ENCODE results near the gene OPRM1. TPM values are rescaled to one million over a fixed set of nuclear protein-coding genes. Genes with fewer than 3 reads are reported as not detected.

Gene OPRM1
- polyA plus RNA-seq, 1 donor (not counting 4 experiments of a cell fraction or from before 2014, with no cell fraction given) = not detected

DNA sequence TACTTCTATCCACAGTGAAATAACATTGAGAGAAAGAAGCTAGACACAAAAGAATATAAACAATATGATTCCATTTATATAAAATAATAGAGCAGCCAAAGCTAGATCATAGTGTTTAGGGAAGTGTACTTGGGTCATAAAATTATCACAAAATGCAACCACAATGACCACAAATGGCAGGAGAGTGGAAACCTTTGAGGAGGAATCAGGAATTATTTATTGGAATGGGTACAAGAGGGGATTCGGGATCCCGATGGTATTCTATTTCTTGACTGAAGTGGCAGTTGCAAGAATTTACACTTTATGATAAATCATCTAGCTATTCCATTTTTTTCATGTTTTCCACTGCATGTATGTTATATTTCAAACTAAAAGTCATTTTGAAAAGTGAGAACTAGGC is 241.5 kb downstream of the OPRM1 start:
- no peak for TF ChIP-seq EZH2 (IDR thresholded peaks at IDR 0.05; ENCODE audit: low read length)
- TF ChIP-seq, protein P1, sequence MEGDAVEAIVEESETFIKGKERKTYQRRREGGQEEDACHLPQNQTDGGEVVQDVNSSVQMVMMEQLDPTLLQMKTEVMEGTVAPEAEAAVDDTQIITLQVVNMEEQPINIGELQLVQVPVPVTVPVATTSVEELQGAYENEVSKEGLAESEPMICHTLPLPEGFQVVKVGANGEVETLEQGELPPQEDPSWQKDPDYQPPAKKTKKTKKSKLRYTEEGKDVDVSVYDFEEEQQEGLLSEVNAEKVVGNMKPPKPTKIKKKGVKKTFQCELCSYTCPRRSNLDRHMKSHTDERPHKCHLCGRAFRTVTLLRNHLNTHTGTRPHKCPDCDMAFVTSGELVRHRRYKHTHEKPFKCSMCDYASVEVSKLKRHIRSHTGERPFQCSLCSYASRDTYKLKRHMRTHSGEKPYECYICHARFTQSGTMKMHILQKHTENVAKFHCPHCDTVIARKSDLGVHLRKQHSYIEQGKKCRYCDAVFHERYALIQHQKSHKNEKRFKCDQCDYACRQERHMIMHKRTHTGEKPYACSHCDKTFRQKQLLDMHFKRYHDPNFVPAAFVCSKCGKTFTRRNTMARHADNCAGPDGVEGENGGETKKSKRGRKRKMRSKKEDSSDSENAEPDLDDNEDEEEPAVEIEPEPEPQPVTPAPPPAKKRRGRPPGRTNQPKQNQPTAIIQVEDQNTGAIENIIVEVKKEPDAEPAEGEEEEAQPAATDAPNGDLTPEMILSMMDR (optimal IDR thresholded peaks at IDR 0.05 in 1 of 3, IDR thresholded peaks at IDR 0.05 in 1 of 3, conservative IDR thresholded peaks at IDR 0.05 in 1 of 3; ENCODE audit: extremely low read depth in 1 of 3, insufficient read depth in 2 of 3, low read length in 3 of 3) = no peak
- H3K27me3 ChIP-seq (ENCODE audit: control insufficient read depth, extremely low read depth, insufficient read depth, low read length) = no peaks in the 10 kb centered on the region
- H3K9ac ChIP-seq (ENCODE audit: control insufficient read depth, extremely low read depth, insufficient read depth, low read length) = no peak overlapping the region
- H3K9me1 ChIP-seq (ENCODE audit: control insufficient read depth, extremely low read depth, insufficient read depth, low read length) = no peaks in the 10 kb centered on the region
- H3K9me3 ChIP-seq (ENCODE audit: control insufficient read depth, low read depth, low read length) = no peaks in the 10 kb centered on the region
- FAIRE-seq = no peak
- dilution Hi-C loops (cut with MboI; ENCODE audit: extremely low pct_ligation_motif_present, low sequenced_read_pairs) = no loop called here
- H4K20me1 ChIP-seq (ENCODE audit: control insufficient read depth, extremely low read depth, insufficient read depth, low read length) = no peaks in the 10 kb centered on the region
- no peak overlapping the region for H2AFZ ChIP-seq (ENCODE audit: control insufficient read depth, low read length)
- no peak overlapping the region for H3K27ac ChIP-seq (ENCODE audit: control insufficient read depth, insufficient read depth, low read length)
- H3K79me2 ChIP-seq (ENCODE audit: control insufficient read depth, insufficient read depth, low read length) = no peaks in the 10 kb centered on the region
- H3K4me1 ChIP-seq (ENCODE audit: control insufficient read depth, extremely low read depth, insufficient read depth, low read length) = no peaks in the 10 kb centered on the region
- DNase-seq (ENCODE audit: low read depth, low spot score) = no peak
- H3K4me3 ChIP-seq (ENCODE audit: control insufficient read depth in 2 of 3, extremely low read depth in 1 of 3, insufficient read depth in 2 of 3, low read depth in 1 of 3, low read length in 3 of 3) = no peak overlapping the region
- no peaks in the 10 kb centered on the region for H3K36me3 ChIP-seq (ENCODE audit: control insufficient read depth in 2 of 2, extremely low read depth in 1 of 2, insufficient read depth in 2 of 2, low read length in 2 of 2)
- no peak overlapping the region for H3K4me2 ChIP-seq (ENCODE audit: control insufficient read depth, extremely low read depth, insufficient read depth, low read depth, low read length)

DNA sequence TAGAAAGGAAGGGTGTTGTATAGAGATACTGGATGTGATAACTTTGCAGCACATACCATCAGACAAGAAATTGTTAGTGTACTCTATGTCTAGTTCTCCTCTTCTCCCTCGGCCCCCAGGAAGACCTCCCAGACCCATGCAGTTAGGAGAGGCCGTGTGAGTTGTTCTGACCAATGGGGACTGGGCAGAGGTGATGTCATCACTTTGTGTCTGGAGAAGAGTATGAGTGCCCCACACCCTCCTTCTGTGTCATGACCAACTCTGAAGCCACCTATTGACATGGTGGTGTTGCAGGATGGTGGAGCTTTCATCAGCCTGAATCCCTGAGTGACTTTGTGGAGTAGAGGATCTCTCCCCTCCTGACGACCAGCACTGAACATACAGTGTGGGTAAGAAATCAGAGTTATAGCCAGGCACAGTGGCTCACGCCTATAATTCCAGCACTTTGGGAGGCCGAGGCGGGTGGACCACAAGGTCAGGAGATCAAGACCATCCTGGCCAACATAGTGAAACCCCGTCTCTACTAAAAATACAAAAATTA is 245.3 kb downstream of the OPRM1 start:
- FAIRE-seq = no peak

More for the DNA sequence above, 245.3 kb downstream of the OPRM1 start:
- Histone ChIP-seq H3K79me2 (ENCODE audit: control insufficient read depth, insufficient read depth, low read length) (no peaks in the 10 kb centered on the region), H3K9me3 (ENCODE audit: control insufficient read depth, low read depth, low read length) (no peaks in the 10 kb centered on the region), H3K4me1 (ENCODE audit: control insufficient read depth, extremely low read depth, insufficient read depth, low read length) (no peaks in the 10 kb centered on the region), H3K4me3 (ENCODE audit: control insufficient read depth in 2 of 3, extremely low read depth in 1 of 3, insufficient read depth in 2 of 3, low read depth in 1 of 3, low read length in 3 of 3) (no peak overlapping the region), H2AFZ (ENCODE audit: control insufficient read depth, low read length) (no peak overlapping the region), H4K20me1 (ENCODE audit: control insufficient read depth, extremely low read depth, insufficient read depth, low read length) (no peaks in the 10 kb centered on the region), H3K9me1 (ENCODE audit: control insufficient read depth, extremely low read depth, insufficient read depth, low read length) (no peaks in the 10 kb centered on the region), H3K9ac (ENCODE audit: control insufficient read depth, extremely low read depth, insufficient read depth, low read length) (no peak overlapping the region), H3K4me2 (ENCODE audit: control insufficient read depth, extremely low read depth, insufficient read depth, low read depth, low read length) (no peak overlapping the region), H3K27me3 (ENCODE audit: control insufficient read depth, extremely low read depth, insufficient read depth, low read length) (no peaks in the 10 kb centered on the region), H3K36me3 (ENCODE audit: control insufficient read depth in 2 of 2, extremely low read depth in 1 of 2, insufficient read depth in 2 of 2, low read length in 2 of 2) (no peaks in the 10 kb centered on the region), H3K27ac (ENCODE audit: control insufficient read depth, insufficient read depth, low read length) (no peak overlapping the region)
- no peak for DNase-seq (ENCODE audit: low read depth, low spot score)
- dilution Hi-C loops (cut with MboI; ENCODE audit: extremely low pct_ligation_motif_present, low sequenced_read_pairs) = no loop called here
- TF ChIP-seq, protein P1 (optimal IDR thresholded peaks at IDR 0.05 in 1 of 3, IDR thresholded peaks at IDR 0.05 in 1 of 3, conservative IDR thresholded peaks at IDR 0.05 in 1 of 3; ENCODE audit: extremely low read depth in 1 of 3, insufficient read depth in 2 of 3, low read length in 3 of 3) = no peak
- TF ChIP-seq EZH2 (IDR thresholded peaks at IDR 0.05; ENCODE audit: low read length) = no peak
